WTC11 (cell line): Measurements from ENCODE around the gene TJP3. TPM values are rescaled to one million over a fixed set of nuclear protein-coding genes. Genes with fewer than 3 reads are reported as not detected.

ENCODE experiments used
- ATAC-seq: fragments of 200-7000 bp; cut with Tn5 transposase; 2 replicates; pipeline ENCODE4 v1.10.0; 2021; ENCODE audit warnings: mild to moderate bottlenecking, moderate library complexity
- CTCF ChIA-PET: fragments of 300-600 bp; sonication (Branson Sonifier 250); formaldehyde crosslinking; loops from one replicate; lab custom pipeline; 2021; ENCODE audit warnings: antibody characterized with exemption; lab: Charles Lee
- POLR2A ChIA-PET: fragments of 350-600 bp; sonication (Branson Sonifier 250); formaldehyde crosslinking; loops from one replicate; lab custom pipeline; 2021; ENCODE audit warnings: antibody characterized with exemption; lab: Charles Lee
- DNase-seq: peaks from one replicate; pipeline ENCODE4 v3.0.0; 2021; ENCODE audit warnings: low spot score
- H3K27ac Mint-ChIP-seq: 2 replicates; pipeline ENCODE4 v1.8.0; 2021; ENCODE audit warnings: mixed read lengths
- H3K27me3 Mint-ChIP-seq: 2 replicates; pipeline ENCODE4 v1.8.0; 2021; ENCODE audit warnings: low read depth, mild to moderate bottlenecking, moderate library complexity, mixed read lengths
- H3K36me3 Mint-ChIP-seq: 2 replicates; pipeline ENCODE4 v1.8.0; 2021; ENCODE audit warnings: mixed read lengths
- H3K4me1 Mint-ChIP-seq: 2 replicates; pipeline ENCODE4 v1.8.0; 2022; ENCODE audit warnings: mixed read lengths
- H3K4me3 Mint-ChIP-seq: 2 replicates; pipeline ENCODE4 v1.8.0; 2021; ENCODE audit warnings: mild to moderate bottlenecking, moderate library complexity, mixed read lengths
- H3K9me3 Mint-ChIP-seq: 2 replicates; pipeline ENCODE4 v1.8.0; 2021; ENCODE audit warnings: mixed read lengths
- AR ChIP-seq: fragments of 250-450 bp; sonication (Bioruptor Pico); IDR thresholded peaks from 2 replicates; pipeline ENCODE4 v1.9.0; 2021; ENCODE audit warnings: mild to moderate bottlenecking
- ATF1 ChIP-seq: sonication (generic); formaldehyde crosslinking; IDR thresholded peaks from 2 replicates; pipeline ENCODE4 v1.8.1; 2023; ENCODE audit warnings: mild to moderate bottlenecking, moderate library complexity, missing genetic modification reagents
- ATF2 ChIP-seq: sonication (generic); formaldehyde crosslinking; IDR thresholded peaks from 2 replicates; pipeline ENCODE4 v1.8.1; 2022; ENCODE audit warnings: low read depth, missing genetic modification reagents, borderline replicate concordance
- ATF3 ChIP-seq: sonication (generic); formaldehyde crosslinking; conservative IDR thresholded peaks from 2 replicates; pipeline ENCODE4 v1.8.1; 2022; ENCODE audit warnings: mild to moderate bottlenecking, missing genetic modification reagents
- CBFB ChIP-seq: sonication (generic); formaldehyde crosslinking; IDR thresholded peaks from 2 replicates; pipeline ENCODE4 v1.8.1; 2022; ENCODE audit warnings: mild to moderate bottlenecking, low read depth, missing genetic modification reagents
- JUN ChIP-seq: sonication (generic); formaldehyde crosslinking; IDR thresholded peaks from 2 replicates; pipeline ENCODE4 v1.8.0; 2023; ENCODE audit warnings: mild to moderate bottlenecking, missing genetic modification reagents
- MAX ChIP-seq: sonication (generic); formaldehyde crosslinking; IDR thresholded peaks from 2 replicates; pipeline ENCODE4 v1.8.0; 2022; ENCODE audit warnings: mild to moderate bottlenecking, missing genetic modification reagents
- MYBL2 ChIP-seq: sonication (generic); formaldehyde crosslinking; IDR thresholded peaks from 2 replicates; pipeline ENCODE4 v1.8.1; 2023; ENCODE audit warnings: mild to moderate bottlenecking, moderate library complexity, missing genetic modification reagents
- PRDM15 ChIP-seq: sonication (generic); formaldehyde crosslinking; IDR thresholded peaks from 2 replicates; pipeline ENCODE4 v1.8.0; 2022; ENCODE audit warnings: missing genetic modification reagents
- SMAD4 ChIP-seq: sonication (generic); formaldehyde crosslinking; IDR thresholded peaks from 2 replicates; pipeline ENCODE4 v1.8.0; 2022; ENCODE audit warnings: mild to moderate bottlenecking, missing genetic modification reagents
- SP1 ChIP-seq: sonication (generic); formaldehyde crosslinking; conservative IDR thresholded peaks from 2 replicates; pipeline ENCODE4 v1.8.1; 2022; ENCODE audit warnings: missing genetic modification reagents
- TEAD4 ChIP-seq: sonication (generic); formaldehyde crosslinking; IDR thresholded peaks from 2 replicates; pipeline ENCODE4 v1.8.0; 2022; ENCODE audit warnings: mild to moderate bottlenecking, missing genetic modification reagents
- TP53 ChIP-seq: sonication (generic); formaldehyde crosslinking; IDR thresholded peaks from 2 replicates; pipeline ENCODE4 v1.8.1; 2023; ENCODE audit warnings: mild to moderate bottlenecking, missing genetic modification reagents
- USF2 ChIP-seq: sonication (generic); formaldehyde crosslinking; IDR thresholded peaks from 2 replicates; pipeline ENCODE4 v1.8.1; 2023; ENCODE audit warnings: mild to moderate bottlenecking, missing genetic modification reagents, moderate library complexity
- ZBTB43 ChIP-seq: sonication (generic); formaldehyde crosslinking; IDR thresholded peaks from 2 replicates; pipeline ENCODE4 v1.8.1; 2023; ENCODE audit warnings: mild to moderate bottlenecking, missing genetic modification reagents
- ZNF121 ChIP-seq: sonication (generic); formaldehyde crosslinking; IDR thresholded peaks from 2 replicates; pipeline ENCODE4 v1.8.0; 2023; ENCODE audit warnings: missing genetic modification reagents
- ZNF138 ChIP-seq: sonication (generic); formaldehyde crosslinking; conservative IDR thresholded peaks from 2 replicates; pipeline ENCODE4 v1.8.1; 2022; ENCODE audit warnings: mild to moderate bottlenecking, moderate library complexity, missing genetic modification reagents
- ZNF281 ChIP-seq: sonication (generic); formaldehyde crosslinking; IDR thresholded peaks from 2 replicates; pipeline ENCODE4 v1.8.0; 2023; ENCODE audit warnings: mild to moderate bottlenecking, missing genetic modification reagents
- ZNF423 ChIP-seq: fragments of 250-450 bp; sonication (Bioruptor Pico); IDR thresholded peaks from 2 replicates; pipeline ENCODE4 v2.1.2; 2022; ENCODE audit warnings: mild to moderate bottlenecking, moderate library complexity
- ZNF671 ChIP-seq: fragments of 250-450 bp; sonication (Bioruptor Pico); IDR thresholded peaks from 2 replicates; pipeline ENCODE4 v1.8.0; 2021; ENCODE audit warnings: mild to moderate bottlenecking
- ZSCAN18 ChIP-seq: fragments of 250-450 bp; sonication (Bioruptor Pico); IDR thresholded peaks from 2 replicates; pipeline ENCODE4 v2.1.2; 2022; ENCODE audit warnings: mild to moderate bottlenecking, moderate library complexity
- total RNA-seq: library from RNA; stranded (reverse); gene quantifications from 3 replicates; pipeline ENCODE4 v1.2.3, GENCODE V29; 2021

Gene TJP3
- total RNA-seq, 1 experiment from 2014 or later, result 36.2 TPM

- TF ChIP-seq ZNF281 (no peak), SMAD4 (no peak), ZSCAN18 (CRISPR knock-in tag) (no peak), ZNF138 (CRISPR knock-in tag) (no peak)
Observed at GRCh38 chr19:3725121-3725520, 16.9 kb downstream of the TJP3 start (continued).

GRCh38 chr19:3725640-3726310 lies 17.6 kb downstream of the TJP3 start:
- DNase-seq (peak; percentile 68), ATAC-seq (peak; percentile 14)
- Mint-ChIP-seq H3K27me3 (no peaks in the 10 kb centered on the region), H3K4me1 (peaks cover 16% of the 10 kb centered on the region), H3K4me3 (no peak overlapping the region), H3K9me3 (peaks cover 5% of the 10 kb centered on the region), H3K36me3 (peaks cover under 1% of the 10 kb centered on the region; the same call in 1 of the 2 replicates), H3K27ac (no peak overlapping the region)
- ChIA-PET CTCF (interaction anchor here (1.1 to 1.4 kb wide), 4 partner anchors 33 to 199 kb away, joined by 3 to 6 read pairs (median 4); partner anchors contain the start of gene MRPL54), POLR2A (no interaction called here)
- TF ChIP-seq ZBTB43 (CRISPR knock-in tag) (no peak), ZNF423 (CRISPR knock-in tag) (peak; percentile 78), SP1 (CRISPR knock-in tag) (peak; percentile 62; the same call in 1 of the 2 replicates), ATF2 (CRISPR knock-in tag) (no peak), MAX (no peak), SMAD4 (no peak), ZNF121 (CRISPR knock-in tag) (no peak), USF2 (CRISPR knock-in tag) (peak; percentile 48; the same call in 1 of the 2 replicates), CBFB (CRISPR knock-in tag) (no peak), PRDM15 (peak; percentile 71), MYBL2 (CRISPR knock-in tag) (peak; percentile 52; the same call in 1 of the 2 replicates), ATF3 (no peak), TP53 (no peak), ZNF671 (CRISPR knock-in tag) (no peak), AR (CRISPR knock-in tag) (no peak), JUN (CRISPR knock-in tag) (no peak), TEAD4 (CRISPR knock-in tag) (no peak), ATF1 (CRISPR knock-in tag) (no peak)
